Measurements from ENCODE around the gene SH2B2.
A peak's percentile ranks its signal among the peaks of the same experiment; 100 is the strongest.
"Not testable (repeated sequence)": the region's sequence is repeated elsewhere in the genome, so short reads cannot be mapped to it uniquely, and the experiment has no call there.

The SH2B2 gene

GRCh38 chr7:102288285-102288930, 1.7 kb downstream of the SH2B2 start:
- Mint-ChIP-seq H3K27me3 (ENCODE audit: low read depth) (peaks cover 25% of the 10 kb centered on the region), H3K4me1 (ENCODE audit: low read depth) (peaks cover 28% of the 10 kb centered on the region), H3K27ac (no peak overlapping the region), H3K4me3 (peak overlapping the region; percentile 48), H3K9me3 (no peaks in the 10 kb centered on the region), H3K36me3 (ENCODE audit: low read depth) (no peaks in the 10 kb centered on the region)

GRCh38 chr7:102289057-102289456, 2.4 kb downstream of the SH2B2 start:
- no peak overlapping the region for H3K27ac Mint-ChIP-seq
- no peak overlapping the region for H3K4me3 Mint-ChIP-seq
- H3K36me3 Mint-ChIP-seq (ENCODE audit: low read depth): no peaks in the 10 kb centered on the region
- peaks cover 24% of the 10 kb centered on the region for H3K27me3 Mint-ChIP-seq (ENCODE audit: low read depth)
- H3K4me1 Mint-ChIP-seq (ENCODE audit: low read depth): peaks cover 26% of the 10 kb centered on the region
- H3K9me3 Mint-ChIP-seq: no peaks in the 10 kb centered on the region

GRCh38 chr7:102291056-102291915, 4.6 kb downstream of the SH2B2 start:
- no peak overlapping the region for H3K4me3 Mint-ChIP-seq

GRCh38 chr7:102291916-102292267, 5.2 kb downstream of the SH2B2 start:
- no peaks in the 10 kb centered on the region for H3K36me3 Mint-ChIP-seq (ENCODE audit: low read depth)
- no peaks in the 10 kb centered on the region for H3K9me3 Mint-ChIP-seq
- peak overlapping the region; percentile 60 for H3K27ac Mint-ChIP-seq
- H3K4me1 Mint-ChIP-seq (ENCODE audit: low read depth): peaks cover 16% of the 10 kb centered on the region
- H3K4me3 Mint-ChIP-seq: no peak overlapping the region
- peaks cover 10% of the 10 kb centered on the region for H3K27me3 Mint-ChIP-seq (ENCODE audit: low read depth)

More at GRCh38 chr7:102291056-102291915, 4.6 kb downstream of the SH2B2 start:
- Mint-ChIP-seq H3K4me1 (ENCODE audit: low read depth) (peaks cover 16% of the 10 kb centered on the region), H3K9me3 (no peaks in the 10 kb centered on the region), H3K36me3 (ENCODE audit: low read depth) (no peaks in the 10 kb centered on the region), H3K27me3 (ENCODE audit: low read depth) (peaks cover 10% of the 10 kb centered on the region), H3K27ac (peak overlapping the region; percentile 60)

- no peaks in the 10 kb centered on the region for H3K9me3 Mint-ChIP-seq
- peaks cover 10% of the 10 kb centered on the region for H3K27me3 Mint-ChIP-seq (ENCODE audit: low read depth)
- H3K36me3 Mint-ChIP-seq (ENCODE audit: low read depth): no peaks in the 10 kb centered on the region
- peaks cover 16% of the 10 kb centered on the region for H3K4me1 Mint-ChIP-seq (ENCODE audit: low read depth)
- H3K4me3 Mint-ChIP-seq: no peak overlapping the region
- H3K27ac Mint-ChIP-seq: no peak overlapping the region
Measured at GRCh38 chr7:102292813-102293798, 6.4 kb downstream of the SH2B2 start.

- no peak overlapping the region for H3K4me3 Mint-ChIP-seq
- H3K4me1 Mint-ChIP-seq (ENCODE audit: low read depth): peaks cover 12% of the 10 kb centered on the region
- H3K27me3 Mint-ChIP-seq (ENCODE audit: low read depth): peaks cover 6% of the 10 kb centered on the region
- no peaks in the 10 kb centered on the region for H3K36me3 Mint-ChIP-seq (ENCODE audit: low read depth)
- no peak overlapping the region for H3K27ac Mint-ChIP-seq
- no peaks in the 10 kb centered on the region for H3K9me3 Mint-ChIP-seq
Measured at GRCh38 chr7:102294589-102294988, 7.9 kb downstream of the SH2B2 start.

- Mint-ChIP-seq H3K27me3 (ENCODE audit: low read depth) (peaks cover 6% of the 10 kb centered on the region), H3K4me1 (ENCODE audit: low read depth) (peaks cover 9% of the 10 kb centered on the region), H3K4me3 (no peak overlapping the region), H3K9me3 (no peaks in the 10 kb centered on the region), H3K36me3 (ENCODE audit: low read depth) (no peaks in the 10 kb centered on the region), H3K27ac (no peak overlapping the region)
Measured at GRCh38 chr7:102295346-102296178, 8.9 kb downstream of the SH2B2 start.

GRCh38 chr7:102296179-102296438, 9.4 kb downstream of the SH2B2 start:
- Mint-ChIP-seq H3K27ac (no peak overlapping the region), H3K4me3 (no peak overlapping the region), H3K9me3 (no peaks in the 10 kb centered on the region), H3K36me3 (ENCODE audit: low read depth) (no peaks in the 10 kb centered on the region), H3K4me1 (ENCODE audit: low read depth) (peaks cover 8% of the 10 kb centered on the region), H3K27me3 (ENCODE audit: low read depth) (peaks cover 6% of the 10 kb centered on the region)

GRCh38 chr7:102296514-102296913, 9.8 kb downstream of the SH2B2 start:
- Mint-ChIP-seq H3K9me3 (no peaks in the 10 kb centered on the region), H3K27me3 (ENCODE audit: low read depth) (peaks cover 6% of the 10 kb centered on the region), H3K4me3 (no peak overlapping the region), H3K36me3 (ENCODE audit: low read depth) (no peaks in the 10 kb centered on the region), H3K4me1 (ENCODE audit: low read depth) (peaks cover 5% of the 10 kb centered on the region), H3K27ac (no peak overlapping the region)

GRCh38 chr7:102297487-102298218, 11.0 kb downstream of the SH2B2 start:
- Mint-ChIP-seq H3K27ac (no peak overlapping the region), H3K9me3 (no peaks in the 10 kb centered on the region), H3K4me3 (no peak overlapping the region), H3K4me1 (ENCODE audit: low read depth) (no peaks in the 10 kb centered on the region), H3K27me3 (ENCODE audit: low read depth) (no peaks in the 10 kb centered on the region), H3K36me3 (ENCODE audit: low read depth) (no peaks in the 10 kb centered on the region)

GRCh38 chr7:102300643-102301221, 14.1 kb downstream of the SH2B2 start:
- H3K36me3 Mint-ChIP-seq (ENCODE audit: low read depth): no peaks in the 10 kb centered on the region
- H3K9me3 Mint-ChIP-seq: no peaks in the 10 kb centered on the region
- H3K27ac Mint-ChIP-seq: no peak overlapping the region
- no peaks in the 10 kb centered on the region for H3K27me3 Mint-ChIP-seq (ENCODE audit: low read depth)
- no peak overlapping the region for H3K4me3 Mint-ChIP-seq
- H3K4me1 Mint-ChIP-seq (ENCODE audit: low read depth): peaks cover 3% of the 10 kb centered on the region

- H3K4me3 Mint-ChIP-seq; H3K4me1 Mint-ChIP-seq (ENCODE audit: low read depth); H3K9me3 Mint-ChIP-seq; H3K36me3 Mint-ChIP-seq (ENCODE audit: low read depth); H3K27ac Mint-ChIP-seq; H3K27me3 Mint-ChIP-seq (ENCODE audit: low read depth): not testable (repeated sequence)
Measured at GRCh38 chr7:102301367-102301766, 14.7 kb downstream of the SH2B2 start.

- H3K27me3 Mint-ChIP-seq (ENCODE audit: low read depth): no peaks in the 10 kb centered on the region
Measured at GRCh38 chr7:102302025-102302424, 15.4 kb downstream of the SH2B2 start.

More at GRCh38 chr7:102302025-102302424, 15.4 kb downstream of the SH2B2 start:
- Mint-ChIP-seq H3K9me3 (no peaks in the 10 kb centered on the region), H3K4me1 (ENCODE audit: low read depth) (peaks cover 9% of the 10 kb centered on the region), H3K4me3 (no peak overlapping the region), H3K27ac (no peak overlapping the region), H3K36me3 (ENCODE audit: low read depth) (no peaks in the 10 kb centered on the region)

Measured in T-helper 1 cell treated with Interleukin-12 subunit alpha and Interleukin-12 subunit beta and Interleukin-4 antibody, amounts not matched to agents 30 μg/mL and 1 μg/mL, for 36 hours (primary cell).